AG08395 (cell line): ENCODE data around the gene MICAL3.

ENCODE experiments used
- DNase-seq: peaks from one replicate; pipeline ENCODE4 v3.0.0; 2012; ENCODE audit warnings: mixed read lengths, low spot score

Gene MICAL3

DNA sequence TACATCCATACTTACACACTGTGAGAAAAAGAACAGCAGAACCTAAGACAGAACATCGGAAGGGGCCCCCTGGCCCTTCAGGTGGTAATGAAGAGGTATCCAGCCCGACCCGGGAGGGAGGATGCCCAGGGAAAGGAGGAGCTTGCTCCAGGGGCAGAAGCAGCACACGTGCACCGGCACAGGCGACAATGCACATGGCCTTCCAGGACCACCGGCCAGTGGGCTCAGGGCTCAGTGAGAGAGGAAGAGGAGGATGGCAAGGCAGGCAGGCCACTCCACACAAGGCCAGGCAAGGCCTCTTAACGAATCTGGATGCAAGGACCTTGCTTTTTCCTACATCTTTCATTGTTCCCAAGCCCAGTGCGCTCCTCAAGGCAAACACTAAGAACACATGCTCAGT, 52.6 kb downstream of the MICAL3 start:
- no peak for DNase-seq

DNA sequence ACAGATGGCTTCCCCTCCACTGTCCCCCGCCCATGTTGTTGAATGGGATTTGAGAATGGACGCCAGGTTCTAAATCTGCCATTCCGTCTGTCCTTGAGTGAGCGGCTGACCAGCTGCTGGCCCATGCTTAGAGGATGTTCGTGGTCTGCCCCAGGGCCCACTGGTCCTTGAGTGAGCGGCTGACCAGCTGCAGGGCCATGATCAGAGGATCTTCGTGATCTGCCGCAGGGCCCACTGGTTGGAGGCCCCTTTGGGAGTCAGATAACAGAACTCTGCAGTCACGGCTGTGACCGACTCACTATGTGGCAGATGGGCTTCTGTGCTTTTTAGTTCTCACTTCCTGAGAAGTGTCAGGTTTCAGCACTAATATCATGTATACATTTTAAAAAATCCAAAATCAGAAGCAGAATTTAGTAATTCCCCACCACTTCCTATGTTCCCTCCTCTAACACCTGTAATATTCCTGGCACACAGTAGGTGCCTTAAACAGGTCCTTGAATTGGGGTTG, 54.1 kb downstream of the MICAL3 start:
- DNase-seq: no peak

DNA sequence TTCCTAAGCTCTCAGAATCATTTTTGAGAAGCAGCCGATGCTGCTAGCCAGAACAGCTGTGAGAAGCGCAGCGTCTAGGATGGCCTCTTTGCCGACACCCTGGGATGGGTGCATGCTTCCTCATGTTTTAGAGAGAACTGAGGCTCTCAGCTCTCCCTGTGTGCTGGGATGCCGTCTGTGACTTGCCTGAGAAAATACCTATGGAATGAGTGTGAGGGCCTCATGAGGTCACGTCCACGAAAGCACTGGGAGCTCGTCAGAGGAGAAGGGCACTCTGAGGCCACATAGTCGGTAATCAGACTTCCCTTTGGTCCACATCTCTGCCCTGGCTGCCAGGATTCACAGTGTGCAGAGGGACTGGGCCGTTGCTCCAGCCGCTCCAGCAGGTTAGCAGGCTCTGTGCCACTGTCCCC, 54.7 kb downstream of the MICAL3 start:
- peak; percentile 86 for DNase-seq

DNA sequence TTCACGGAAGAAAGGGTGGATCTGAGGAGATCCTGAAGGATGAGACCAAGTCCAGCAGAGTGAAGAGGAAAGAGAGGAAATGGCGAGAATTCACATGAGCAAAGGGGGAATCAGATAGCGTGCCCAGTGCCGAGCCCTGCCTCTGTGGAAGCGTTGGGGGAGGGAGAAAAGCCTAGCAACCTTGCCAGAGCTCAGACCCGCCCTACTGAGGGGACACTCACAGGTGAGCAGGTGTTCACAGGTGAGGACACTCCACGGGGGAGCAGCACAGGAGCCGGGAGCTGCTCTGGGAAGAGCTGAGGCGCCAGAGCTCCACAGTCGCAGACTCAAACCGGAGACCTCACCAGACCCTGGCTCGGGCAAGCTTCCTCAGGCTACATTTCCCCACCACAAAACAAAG, 56.2 kb downstream of the MICAL3 start:
- no peak for DNase-seq

DNA sequence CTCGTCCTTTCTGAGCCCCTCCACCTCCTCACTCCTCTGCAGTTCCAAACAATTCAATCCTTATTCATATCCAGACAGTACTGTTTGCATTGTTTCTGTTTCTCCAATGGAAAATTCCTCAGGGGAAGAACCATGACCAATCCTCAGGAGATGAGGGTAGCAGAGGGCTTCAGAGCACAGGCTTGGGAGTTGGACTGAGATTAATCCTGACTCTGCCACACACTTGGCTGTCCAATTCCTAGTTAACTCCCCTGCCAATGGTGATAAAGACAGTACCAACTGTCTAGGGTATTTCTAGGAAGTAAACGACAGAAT, 58.0 kb downstream of the MICAL3 start:
- DNase-seq: no peak

DNA sequence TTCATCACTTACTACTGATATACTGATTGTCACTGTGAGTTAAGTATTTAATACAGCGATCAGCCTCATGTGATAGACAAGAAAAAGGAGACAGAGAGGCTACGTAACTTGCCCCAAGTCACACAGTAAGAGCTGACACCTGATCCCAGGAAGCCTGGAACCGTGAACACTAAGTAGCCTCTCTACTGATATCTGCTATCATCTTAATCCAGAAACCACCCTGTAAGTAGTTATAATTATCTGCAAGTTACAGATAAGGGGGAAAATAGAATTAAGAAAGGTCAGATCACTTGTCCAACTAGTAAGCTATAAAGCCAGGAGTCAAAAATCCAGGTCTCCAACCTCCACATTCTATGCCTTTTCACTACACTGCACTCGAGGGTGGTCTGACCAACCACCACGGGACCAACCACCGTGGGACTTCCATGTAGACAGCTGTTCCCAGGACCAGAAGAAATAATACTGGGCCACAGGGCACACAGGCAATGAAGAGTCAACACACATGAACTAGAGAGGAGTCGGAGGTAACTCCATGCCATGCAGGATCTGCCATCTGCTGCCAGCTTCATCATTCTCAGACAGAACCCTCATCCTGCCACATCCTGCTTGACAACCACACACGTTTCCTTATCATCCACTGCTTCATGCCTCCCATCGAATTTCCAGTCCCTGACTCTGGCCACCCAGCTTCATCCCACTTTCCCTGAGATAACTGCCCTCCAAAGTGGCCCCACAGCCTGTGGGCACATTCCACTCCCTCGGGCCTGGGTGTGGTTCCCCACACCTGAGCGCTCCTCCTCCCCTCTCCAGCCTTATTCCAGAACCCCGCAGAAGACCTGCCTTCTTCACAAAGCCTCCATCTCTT, 58.6 kb downstream of the MICAL3 start:
- DNase-seq: no peak

DNA sequence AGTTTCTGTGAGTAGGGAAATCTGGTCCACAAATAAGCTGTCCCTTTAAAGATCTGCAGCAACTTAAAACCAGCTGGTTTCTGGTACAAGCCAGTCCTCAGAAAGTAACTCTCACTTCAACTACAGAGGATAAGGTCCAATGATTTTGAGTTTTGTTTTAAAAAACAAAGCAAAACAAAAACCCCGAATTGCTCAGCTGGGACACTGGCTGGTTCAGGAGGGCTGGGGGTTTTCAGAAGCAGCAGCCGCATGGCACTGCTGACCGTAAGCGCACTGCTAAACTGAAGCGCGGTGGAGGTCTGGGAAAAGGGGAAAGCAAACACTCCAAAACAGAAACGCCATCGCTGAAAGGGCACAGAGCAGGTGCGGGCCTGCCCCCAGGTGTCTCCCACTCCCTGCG, 59.7 kb downstream of the MICAL3 start:
- no peak for DNase-seq

DNA sequence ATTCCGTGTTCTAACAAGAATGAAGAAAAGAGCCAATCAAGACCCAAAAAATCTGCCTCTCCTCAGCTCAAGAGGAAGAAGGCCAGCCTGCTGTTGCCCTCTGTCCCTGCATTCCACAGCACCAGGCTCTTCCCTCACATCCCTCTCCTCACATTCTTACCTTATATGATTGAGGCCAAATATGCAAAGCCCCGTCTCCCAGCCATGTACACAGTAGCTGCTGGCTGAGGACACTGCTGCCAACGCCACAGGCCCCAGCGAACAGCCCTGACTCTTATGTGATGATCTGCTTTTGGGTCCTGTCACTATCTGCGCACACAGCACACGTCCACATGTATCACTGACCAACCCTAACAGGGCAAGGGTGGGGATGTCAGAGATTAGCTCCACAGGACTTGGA, 60.2 kb downstream of the MICAL3 start:
- peak; percentile 22 for DNase-seq

DNA sequence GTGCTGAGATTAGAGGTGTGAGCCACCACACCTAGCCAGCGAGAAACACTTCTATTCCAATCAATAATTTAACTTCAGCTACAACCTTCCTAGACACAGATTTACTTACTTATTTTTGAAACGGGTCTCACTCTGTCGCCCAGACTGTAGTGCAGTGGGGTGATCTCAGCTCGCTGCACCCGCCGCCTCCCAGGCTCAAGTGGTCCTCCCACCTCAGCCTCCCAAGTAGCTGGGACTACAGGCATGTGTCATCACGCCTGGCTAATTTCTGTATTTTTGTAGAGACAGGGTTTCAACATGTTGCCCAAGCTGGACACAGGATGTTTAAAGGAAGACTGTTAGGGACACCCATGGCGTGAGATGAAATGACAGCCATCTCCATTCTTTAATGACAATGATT, 61.3 kb downstream of the MICAL3 start:
- DNase-seq: no peak

DNA sequence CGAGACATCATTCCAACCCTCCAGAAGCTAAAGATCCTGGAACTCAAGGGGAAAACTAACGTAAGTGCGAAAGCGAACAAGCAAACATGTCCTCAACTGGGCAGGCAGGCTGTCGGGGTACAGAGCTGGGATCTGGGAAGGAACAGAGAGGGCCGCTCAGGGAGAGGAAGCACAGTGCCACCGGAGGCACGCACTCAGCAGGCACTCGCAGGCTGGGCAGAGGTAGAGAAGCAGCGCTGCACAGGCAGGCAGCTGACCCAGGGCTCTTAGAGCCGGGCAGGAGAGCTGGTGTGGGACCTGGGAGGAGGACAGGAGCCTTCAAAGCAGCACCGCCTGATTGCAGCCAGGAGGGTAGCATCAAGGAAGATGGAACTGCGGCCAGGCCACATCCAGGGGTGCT, 62.2 kb downstream of the MICAL3 start:
- DNase-seq: no peak

DNA sequence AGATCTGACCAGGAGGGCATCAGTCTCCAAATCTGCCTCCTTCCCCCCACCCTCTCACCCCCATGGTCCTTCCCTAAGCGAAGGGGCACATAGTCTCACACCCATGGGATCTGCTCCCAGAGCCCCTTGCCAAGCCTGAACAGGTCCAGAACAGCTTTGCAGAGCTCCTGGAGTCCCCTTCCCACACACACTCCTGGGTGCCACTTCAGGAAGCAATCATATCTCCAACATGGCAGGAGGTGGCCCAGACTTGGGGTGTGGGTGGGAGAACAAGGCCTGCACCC, 63.0 kb downstream of the MICAL3 start:
- DNase-seq: no peak

DNA sequence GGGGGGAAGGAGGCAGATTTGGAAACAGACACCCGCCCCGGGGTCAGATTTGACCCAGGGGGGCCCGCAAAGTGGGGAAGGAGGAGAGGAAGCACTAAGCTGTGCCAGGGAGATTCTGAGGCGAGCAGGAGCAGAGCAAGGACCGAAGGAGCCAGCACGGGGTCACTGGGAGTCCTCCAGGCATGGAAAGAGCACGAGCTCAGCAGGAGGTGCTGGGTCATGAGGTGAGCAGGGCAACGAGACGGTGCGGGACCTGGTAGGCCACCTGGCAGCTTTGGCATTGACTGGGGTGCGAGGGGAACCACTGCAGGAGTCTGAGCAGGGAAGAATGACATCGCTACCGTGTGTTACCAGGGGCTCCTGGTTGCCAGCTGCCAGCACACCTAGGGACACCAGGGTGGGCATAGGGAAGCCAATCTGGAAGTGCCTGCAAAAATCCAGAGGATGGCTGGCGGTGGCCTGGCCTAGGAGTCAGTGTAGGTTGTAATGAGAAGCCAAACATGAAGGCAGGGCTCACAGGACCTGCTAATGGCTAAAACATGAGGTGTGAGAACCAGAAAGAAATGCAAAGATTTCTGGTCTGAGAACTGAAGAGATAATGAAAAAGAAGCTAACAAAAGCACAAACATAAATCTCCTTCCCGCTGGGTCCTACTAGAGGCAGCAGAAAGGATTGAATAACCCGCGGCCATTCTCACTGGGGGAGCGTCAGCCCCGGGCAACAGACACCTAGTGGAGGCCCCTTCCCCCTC, 63.5 kb downstream of the MICAL3 start:
- no peak for DNase-seq

DNA sequence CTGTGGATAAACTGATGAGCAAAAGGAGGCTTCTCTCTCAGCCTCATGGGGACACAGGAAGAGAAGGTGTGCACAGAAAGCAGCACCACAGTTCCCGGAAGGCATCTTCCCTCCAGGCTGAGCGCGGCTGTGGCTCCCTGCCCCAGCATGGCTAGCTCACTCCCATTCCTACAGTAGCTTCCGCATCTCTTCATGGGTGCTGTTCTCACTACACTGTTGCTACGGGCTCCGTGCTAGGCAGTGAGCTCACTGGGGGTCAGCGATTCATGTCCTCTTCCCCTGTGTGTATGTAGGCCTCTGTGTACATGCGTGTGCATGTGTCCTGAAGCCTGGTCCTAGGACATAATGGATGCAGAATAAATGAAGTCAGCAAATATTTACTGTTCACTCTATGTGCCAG, 64.3 kb downstream of the MICAL3 start:
- no peak for DNase-seq

DNA sequence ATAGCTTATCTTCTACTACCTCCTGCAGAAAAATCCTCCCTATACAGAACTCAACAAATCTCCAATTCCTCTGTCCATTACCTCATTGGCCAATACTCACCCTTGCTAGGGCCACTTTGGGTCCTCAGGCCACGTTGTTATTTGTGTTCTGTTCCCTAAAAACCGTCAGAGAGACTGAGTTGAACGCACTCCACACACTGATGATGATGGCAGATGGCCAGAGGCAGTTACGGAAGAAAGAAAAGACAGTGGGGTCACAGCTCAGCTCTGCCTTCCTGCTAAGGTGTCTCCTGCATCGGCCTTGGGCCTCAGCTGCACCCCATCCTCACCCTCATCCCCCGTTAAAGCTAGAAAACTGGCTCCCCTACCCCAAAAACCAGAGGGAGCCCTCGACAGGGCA, 66.2 kb downstream of the MICAL3 start:
- no peak for DNase-seq

DNA sequence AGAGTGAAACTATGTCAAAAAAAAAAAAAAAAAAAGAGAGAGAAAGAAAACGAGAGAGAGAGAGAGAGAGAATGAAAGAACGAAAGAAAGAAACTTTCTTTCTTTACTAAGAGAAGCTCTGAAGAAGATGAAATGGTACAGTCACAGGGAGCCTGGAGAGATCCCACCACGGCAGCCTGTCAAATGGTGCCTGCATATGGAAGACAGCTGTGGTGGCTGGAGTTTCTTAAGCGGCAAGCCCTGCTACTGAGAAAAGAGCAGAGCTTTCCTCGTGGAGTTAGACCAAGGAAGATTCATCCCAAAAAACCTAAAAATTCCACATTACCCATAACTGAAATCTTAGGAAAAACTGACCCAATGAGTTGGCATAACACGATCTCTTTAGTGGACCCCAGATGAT, 66.7 kb downstream of the MICAL3 start:
- DNase-seq: peak; percentile 59

DNA sequence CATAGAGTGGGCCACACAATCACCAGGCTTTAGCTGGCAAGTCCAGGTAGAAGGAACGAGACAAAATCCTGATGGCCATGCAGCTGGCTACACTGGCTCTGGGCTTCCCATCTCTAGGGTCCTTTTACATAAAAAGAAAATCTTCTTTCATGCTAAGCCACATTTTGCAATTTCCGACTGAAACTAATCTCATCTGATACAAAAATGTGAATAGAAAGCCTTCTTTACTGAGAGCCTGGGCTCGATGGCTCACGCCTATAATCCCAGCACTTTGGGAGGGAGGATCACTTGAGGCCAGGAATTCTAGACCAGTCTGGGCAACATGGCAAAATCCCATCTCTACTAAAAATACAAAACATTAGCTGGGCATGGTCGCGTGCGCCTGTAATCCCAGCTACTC, 67.2 kb downstream of the MICAL3 start:
- DNase-seq: no peak

DNA sequence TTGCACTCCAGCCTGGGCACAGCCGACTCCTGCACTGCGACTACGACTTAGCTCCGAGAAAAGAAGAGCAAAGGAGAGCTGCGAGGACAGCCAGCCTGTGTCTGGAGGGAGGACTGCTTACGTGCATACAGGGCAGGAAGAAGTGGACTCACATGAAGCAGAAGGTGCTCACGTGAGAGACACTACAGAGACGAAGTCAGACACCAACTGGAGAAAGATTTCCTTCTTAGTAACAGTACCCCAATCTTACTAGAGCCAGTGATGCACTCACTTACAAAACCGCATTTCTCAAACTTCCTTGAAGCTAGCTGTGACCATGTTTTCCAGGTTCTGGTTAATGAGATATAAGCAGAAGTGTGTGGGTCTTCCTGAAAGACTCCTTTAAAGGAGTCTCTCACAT, 67.7 kb downstream of the MICAL3 start:
- no peak for DNase-seq

DNA sequence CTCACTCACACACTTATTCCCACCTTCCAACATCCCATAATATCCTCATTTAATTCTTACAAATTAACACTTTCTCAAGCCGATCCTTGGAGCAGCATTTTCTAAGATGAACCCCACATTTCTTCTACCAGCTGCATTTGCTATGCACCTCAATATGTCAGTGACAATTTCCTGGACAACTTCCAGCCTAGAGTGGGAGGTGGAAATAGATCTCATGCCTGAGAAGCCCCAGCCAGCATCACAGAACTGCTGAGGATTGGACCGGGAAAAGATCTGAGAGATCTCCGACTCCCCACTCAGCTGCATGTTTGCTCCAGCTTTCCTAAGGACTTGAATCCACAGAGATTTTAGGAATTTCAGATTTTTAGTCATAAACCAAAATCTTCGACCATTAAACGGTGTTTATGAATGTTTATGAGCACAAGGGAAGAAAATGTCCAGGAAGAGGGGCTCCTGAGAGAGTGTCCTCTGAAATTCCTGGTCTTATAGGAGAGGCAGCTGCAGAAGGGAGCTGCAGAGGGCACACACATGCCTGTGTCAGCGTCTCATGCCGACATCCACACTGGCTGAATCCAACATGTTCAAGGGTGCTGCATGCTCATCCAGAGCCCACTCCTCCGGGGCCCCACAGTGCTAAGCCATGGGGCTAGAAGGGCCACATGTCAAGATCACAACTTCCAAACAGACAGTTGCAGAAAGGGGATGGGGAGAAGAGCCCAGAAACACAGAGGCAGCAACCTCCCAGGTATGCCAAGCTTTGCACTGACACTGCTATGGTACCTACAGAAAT, 68.6 kb downstream of the MICAL3 start:
- no peak for DNase-seq

DNA sequence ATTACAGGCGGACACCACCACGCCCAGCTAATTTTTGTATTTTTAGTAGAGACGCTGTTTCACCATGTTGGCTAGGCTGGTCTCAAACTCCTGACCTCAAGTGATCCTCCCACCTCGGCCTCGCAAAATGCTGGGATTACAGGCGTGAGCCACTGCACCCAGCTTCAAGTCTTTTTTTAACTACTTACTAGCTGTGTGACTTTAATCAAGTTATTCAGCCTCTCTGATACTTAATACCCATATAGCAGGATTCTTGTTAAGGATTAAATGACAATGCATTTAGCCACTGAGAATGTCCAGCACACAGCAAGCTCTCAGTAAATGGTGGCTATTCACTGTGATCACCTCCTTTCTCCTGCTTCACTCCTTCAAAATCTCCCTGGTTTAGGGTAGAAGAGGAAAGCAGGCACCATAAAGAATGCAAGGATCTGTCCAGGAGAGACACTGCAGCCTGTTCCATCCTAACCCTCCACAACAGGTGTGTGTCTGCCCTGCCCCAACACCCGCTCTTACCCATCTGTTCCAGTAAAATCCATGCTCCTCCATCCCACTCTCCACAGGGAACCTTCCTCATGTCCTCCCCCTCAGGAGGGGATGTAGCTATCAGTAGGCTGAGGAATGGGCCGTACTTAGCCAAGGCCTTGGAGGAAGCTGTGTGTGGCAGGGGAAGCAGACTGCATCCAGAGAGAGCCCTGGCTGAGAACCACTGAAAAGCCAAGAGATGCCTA, 69.3 kb downstream of the MICAL3 start:
- no peak for DNase-seq

DNA sequence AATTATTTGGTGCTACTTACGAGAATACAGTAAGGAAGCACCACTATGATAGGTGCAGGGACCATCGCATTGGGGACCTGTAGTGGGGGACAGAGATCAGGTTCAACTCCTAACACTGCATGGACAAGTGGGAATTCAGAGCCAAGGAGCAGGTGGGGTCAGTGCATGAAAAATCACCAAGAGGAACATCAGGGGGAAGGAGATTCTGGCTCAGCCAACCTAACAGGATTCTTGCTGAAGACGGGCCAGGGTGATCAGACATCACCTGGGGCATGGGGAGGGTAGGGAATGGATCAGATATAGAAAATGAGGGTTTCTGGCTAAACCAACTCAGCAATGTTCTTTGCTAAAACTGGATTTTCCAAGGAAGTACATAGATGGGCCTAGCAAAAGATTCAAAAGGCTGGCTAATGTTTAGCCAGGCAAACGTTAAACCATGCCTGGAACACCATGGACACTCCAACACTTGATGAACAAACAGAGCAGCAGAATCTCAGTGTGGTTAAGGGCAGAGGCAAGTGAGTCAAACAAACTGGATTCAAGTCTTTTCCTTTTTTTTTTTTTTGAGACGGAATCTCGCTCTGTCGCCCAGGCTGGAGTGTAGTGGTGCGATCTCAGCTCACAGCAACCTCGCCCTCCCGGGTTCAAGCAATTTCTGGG, 70.0 kb downstream of the MICAL3 start:
- no peak for DNase-seq

DNA sequence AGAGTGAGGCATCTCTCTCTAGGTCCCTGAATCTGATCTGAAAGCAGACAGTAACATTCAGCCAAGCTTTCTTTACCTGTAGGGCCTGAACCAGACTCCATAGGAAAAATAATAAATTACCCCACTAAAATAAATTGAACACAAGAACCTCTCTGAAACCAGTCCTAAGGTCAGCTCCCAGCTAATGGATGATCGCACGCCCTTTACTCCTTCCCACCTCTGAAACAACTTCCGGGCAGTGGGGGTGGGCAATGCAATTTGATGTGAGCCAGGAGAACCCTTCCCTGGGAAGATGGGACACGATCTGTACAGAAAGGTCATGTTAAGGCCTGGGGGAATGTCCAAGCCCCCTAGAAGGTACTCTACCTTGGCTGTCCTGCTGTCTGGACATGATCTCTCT, 71.2 kb downstream of the MICAL3 start:
- no peak for DNase-seq
